Measurements from ENCODE around the gene GTPBP8. TPM values are rescaled to one million over a fixed set of nuclear protein-coding genes. Genes with fewer than 3 reads are reported as not detected.

Gene GTPBP8
- total RNA-seq, 1 donor from 2014 or later = 15.2 TPM

DNA sequence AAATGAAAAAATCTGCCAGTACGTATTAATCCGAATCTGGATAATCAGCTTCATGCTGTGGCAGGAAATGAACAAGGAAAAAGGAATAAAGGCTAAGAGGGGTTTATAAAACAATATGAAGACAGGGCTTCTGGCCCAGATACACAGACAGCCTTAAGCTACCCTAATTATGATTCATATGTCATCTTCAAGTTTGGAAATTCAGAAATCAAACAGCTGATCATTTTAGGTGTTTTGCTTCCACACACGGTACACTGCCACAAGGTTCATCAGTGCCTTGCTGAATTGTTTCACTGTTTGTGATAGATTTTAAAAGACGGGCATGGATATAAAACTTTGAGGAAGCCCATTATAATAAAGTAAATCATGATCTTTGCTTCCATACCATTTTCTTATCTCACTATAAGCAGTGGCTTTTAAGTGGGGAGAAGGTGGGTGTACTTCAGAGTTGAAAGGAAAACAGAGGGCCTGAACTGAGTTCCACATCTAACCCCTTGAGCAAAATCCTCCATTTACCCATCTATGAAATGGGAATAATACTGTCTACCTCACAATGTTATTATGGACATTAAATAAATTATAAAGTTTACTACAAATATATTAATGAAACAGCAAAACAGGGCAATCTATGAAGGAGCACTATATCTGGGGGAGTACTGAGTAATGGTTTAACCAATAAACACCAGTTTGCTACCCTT is 15.7 kb downstream of the GTPBP8 start:
- no peak overlapping the region for H3K27ac Mint-ChIP-seq (ENCODE audit: unreplicated experiment)
- TF ChIP-seq, protein P1, sequence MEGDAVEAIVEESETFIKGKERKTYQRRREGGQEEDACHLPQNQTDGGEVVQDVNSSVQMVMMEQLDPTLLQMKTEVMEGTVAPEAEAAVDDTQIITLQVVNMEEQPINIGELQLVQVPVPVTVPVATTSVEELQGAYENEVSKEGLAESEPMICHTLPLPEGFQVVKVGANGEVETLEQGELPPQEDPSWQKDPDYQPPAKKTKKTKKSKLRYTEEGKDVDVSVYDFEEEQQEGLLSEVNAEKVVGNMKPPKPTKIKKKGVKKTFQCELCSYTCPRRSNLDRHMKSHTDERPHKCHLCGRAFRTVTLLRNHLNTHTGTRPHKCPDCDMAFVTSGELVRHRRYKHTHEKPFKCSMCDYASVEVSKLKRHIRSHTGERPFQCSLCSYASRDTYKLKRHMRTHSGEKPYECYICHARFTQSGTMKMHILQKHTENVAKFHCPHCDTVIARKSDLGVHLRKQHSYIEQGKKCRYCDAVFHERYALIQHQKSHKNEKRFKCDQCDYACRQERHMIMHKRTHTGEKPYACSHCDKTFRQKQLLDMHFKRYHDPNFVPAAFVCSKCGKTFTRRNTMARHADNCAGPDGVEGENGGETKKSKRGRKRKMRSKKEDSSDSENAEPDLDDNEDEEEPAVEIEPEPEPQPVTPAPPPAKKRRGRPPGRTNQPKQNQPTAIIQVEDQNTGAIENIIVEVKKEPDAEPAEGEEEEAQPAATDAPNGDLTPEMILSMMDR (IDR thresholded peaks at IDR 0.05) = no peak
- H3K27me3 Mint-ChIP-seq (ENCODE audit: low read depth) = no peaks in the 10 kb centered on the region
- peaks cover 8% of the 10 kb centered on the region for H3K36me3 Mint-ChIP-seq (ENCODE audit: low read depth)
- H3K4me1 Mint-ChIP-seq (ENCODE audit: low read depth) = no peaks in the 10 kb centered on the region
- H3K9me3 Mint-ChIP-seq (ENCODE audit: low read depth) = no peaks in the 10 kb centered on the region
- H3K4me3 Mint-ChIP-seq (ENCODE audit: unreplicated experiment) = no peak overlapping the region
- DNase-seq (ENCODE audit: low spot score) = no peak

GRCh38 chr3:113008117-113008516 is 17.3 kb downstream of the GTPBP8 start:
- Mint-ChIP-seq H3K27me3 (ENCODE audit: low read depth) (no peaks in the 10 kb centered on the region), H3K4me1 (ENCODE audit: low read depth) (no peaks in the 10 kb centered on the region), H3K36me3 (ENCODE audit: low read depth) (peaks cover 13% of the 10 kb centered on the region), H3K9me3 (ENCODE audit: low read depth) (no peaks in the 10 kb centered on the region), H3K4me3 (ENCODE audit: unreplicated experiment) (no peak overlapping the region), H3K27ac (ENCODE audit: unreplicated experiment) (no peak overlapping the region)
- DNase-seq (ENCODE audit: low spot score) = no peak
- TF ChIP-seq, protein P1 (IDR thresholded peaks at IDR 0.05) = no peak

DNA sequence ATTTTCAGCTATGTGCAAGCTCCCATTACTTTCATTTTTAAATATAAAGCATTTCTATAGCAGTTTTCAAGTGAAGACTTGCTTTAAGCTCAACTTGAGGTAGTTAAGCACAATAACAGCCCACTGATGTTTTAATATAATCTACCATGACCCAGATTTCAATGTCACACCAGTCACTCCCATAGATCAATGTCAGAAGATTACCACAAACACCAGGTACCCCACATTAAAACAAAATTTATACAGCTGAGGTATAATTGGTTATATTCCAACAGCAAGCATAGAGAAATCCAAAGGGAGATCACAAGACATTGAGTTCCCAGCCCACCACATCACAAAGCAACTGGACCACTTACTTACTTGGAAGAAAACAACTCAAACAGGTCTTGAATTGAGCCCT is 22.8 kb downstream of the GTPBP8 start:
- Mint-ChIP-seq H3K4me1 (ENCODE audit: low read depth) (peaks cover 20% of the 10 kb centered on the region), H3K36me3 (ENCODE audit: low read depth) (peaks cover 21% of the 10 kb centered on the region), H3K27ac (ENCODE audit: unreplicated experiment) (no peak overlapping the region), H3K27me3 (ENCODE audit: low read depth) (no peaks in the 10 kb centered on the region), H3K4me3 (ENCODE audit: unreplicated experiment) (no peak overlapping the region), H3K9me3 (ENCODE audit: low read depth) (no peaks in the 10 kb centered on the region)
- no peak for DNase-seq (ENCODE audit: low spot score)
- TF ChIP-seq, protein P1 (IDR thresholded peaks at IDR 0.05) = no peak

GRCh38 chr3:113018536-113019181 is 27.9 kb downstream of the GTPBP8 start:
- TF ChIP-seq, protein P1 (IDR thresholded peaks at IDR 0.05) = no peak
- H3K9me3 Mint-ChIP-seq (ENCODE audit: low read depth) = no peaks in the 10 kb centered on the region
- peaks cover 31% of the 10 kb centered on the region for H3K4me1 Mint-ChIP-seq (ENCODE audit: low read depth)
- no peaks in the 10 kb centered on the region for H3K27me3 Mint-ChIP-seq (ENCODE audit: low read depth)
- H3K4me3 Mint-ChIP-seq (ENCODE audit: unreplicated experiment) = peak overlapping the region; percentile 89
- H3K27ac Mint-ChIP-seq (ENCODE audit: unreplicated experiment) = peak overlapping the region; percentile 95
- no peak for DNase-seq (ENCODE audit: low spot score)
- peaks cover 10% of the 10 kb centered on the region for H3K36me3 Mint-ChIP-seq (ENCODE audit: low read depth)

- peak overlapping the region; percentile 95 for H3K27ac Mint-ChIP-seq (ENCODE audit: unreplicated experiment)
- peak; percentile 96 for DNase-seq (ENCODE audit: low spot score)
- peaks cover 31% of the 10 kb centered on the region for H3K4me1 Mint-ChIP-seq (ENCODE audit: low read depth)
- no peaks in the 10 kb centered on the region for H3K9me3 Mint-ChIP-seq (ENCODE audit: low read depth)
- TF ChIP-seq, protein P1 (IDR thresholded peaks at IDR 0.05) = no peak
- H3K27me3 Mint-ChIP-seq (ENCODE audit: low read depth) = no peaks in the 10 kb centered on the region
- H3K36me3 Mint-ChIP-seq (ENCODE audit: low read depth) = peaks cover 8% of the 10 kb centered on the region
- peak overlapping the region; percentile 89 for H3K4me3 Mint-ChIP-seq (ENCODE audit: unreplicated experiment)
These were observed 28.7 kb downstream of the GTPBP8 start for GRCh38 chr3:113019182-113020137.

All from chondrocyte (in vitro differentiated cells).